Measurements from ENCODE around the gene GCDH. TPM values are rescaled to one million over a fixed set of nuclear protein-coding genes. Genes with fewer than 3 reads are reported as not detected.

The GCDH gene
- total RNA-seq, 1 donor from 2014 or later = 73.9 TPM

GRCh38 chr19:12938779-12939601 is 48.0 kb downstream of the GCDH start:
- Mint-ChIP-seq H3K4me3 (peak overlapping the region; percentile 99), H3K4me1 (peaks cover 60% of the 10 kb centered on the region), H3K27me3 (no peaks in the 10 kb centered on the region), H3K27ac (peak overlapping the region; percentile 95), H3K36me3 (ENCODE audit: low read depth) (peaks cover 57% of the 10 kb centered on the region), H3K9me3 (no peaks in the 10 kb centered on the region)
- DNase-seq = no peak
- TF ChIP-seq CTCF (IDR thresholded peaks at IDR 0.05) = no peak
- ChIA-PET CTCF (interaction anchor here (0.8 to 1.5 kb wide), 3 partner anchors 26 to 179 kb away, joined by 4 to 5 read pairs (median 4); no protein-coding TSS in a partner anchor), POLR2A (interaction anchor here (0.7 to 3.3 kb wide), 13 partner anchors 8 to 1903 kb away, joined by 3 to 37 read pairs (median 4); partner anchors contain the start of genes DNASE2, FBXW9 and GADD45GIP1)
- peak; percentile 3 for ATAC-seq (ENCODE audit: low read depth)
- intact Hi-C loops (cut with micrococcal nuclease) = loop anchor here (1.0 to 5.0 kb wide), 7 partner anchors 18 to 217 kb away; partner anchors contain the start of genes GADD45GIP1, GCDH, IER2 and STX10

- peak overlapping the region; percentile 95 for H3K27ac Mint-ChIP-seq
- no peaks in the 10 kb centered on the region for H3K27me3 Mint-ChIP-seq
- no peak for DNase-seq
- peak overlapping the region; percentile 99 for H3K4me3 Mint-ChIP-seq
- H3K9me3 Mint-ChIP-seq = no peaks in the 10 kb centered on the region
- ChIA-PET POLR2A (interaction anchor here (0.7 to 3.3 kb wide), 9 partner anchors 9 to 1904 kb away, joined by 3 to 37 read pairs (median 4); partner anchors contain the start of genes DNASE2 and GADD45GIP1), CTCF (interaction anchor here (0.8 kb wide), 1 partner anchor 26 kb away, joined by 4 read pairs; no protein-coding TSS in a partner anchor)
- no peak for TF ChIP-seq CTCF (IDR thresholded peaks at IDR 0.05)
- intact Hi-C loops (cut with micrococcal nuclease) = loop anchor here (2.0 to 5.0 kb wide), 4 partner anchors 17 to 218 kb away; partner anchors contain the start of genes GADD45GIP1, IER2, STX10 and TNPO2
- ATAC-seq (ENCODE audit: low read depth) = no peak
- peaks cover 67% of the 10 kb centered on the region for H3K4me1 Mint-ChIP-seq
- peaks cover 66% of the 10 kb centered on the region for H3K36me3 Mint-ChIP-seq (ENCODE audit: low read depth)
These were observed 49.0 kb downstream of the GCDH start for GRCh38 chr19:12939975-12940423.

GRCh38 chr19:12940897-12941296 is 49.9 kb downstream of the GCDH start:
- ChIA-PET CTCF (interaction anchor here (0.8 kb wide), 1 partner anchor 427 kb away, joined by 5 read pairs; no protein-coding TSS in a partner anchor), POLR2A (interaction anchor here (0.5 to 1.8 kb wide), 7 partner anchors 27 to 1141 kb away, joined by 3 to 10 read pairs (median 4); partner anchors contain the start of gene GCDH)
- intact Hi-C loops (cut with micrococcal nuclease) = no loop called here
- peak overlapping the region; percentile 50 for H3K27ac Mint-ChIP-seq
- H3K27me3 Mint-ChIP-seq = no peaks in the 10 kb centered on the region
- peaks cover 74% of the 10 kb centered on the region for H3K36me3 Mint-ChIP-seq (ENCODE audit: low read depth)
- TF ChIP-seq CTCF (IDR thresholded peaks at IDR 0.05) = no peak
- DNase-seq (no peak), ATAC-seq (ENCODE audit: low read depth) (no peak)
- H3K4me1 Mint-ChIP-seq = peaks cover 75% of the 10 kb centered on the region
- peak overlapping the region; percentile 99 for H3K4me3 Mint-ChIP-seq
- no peaks in the 10 kb centered on the region for H3K9me3 Mint-ChIP-seq

DNA sequence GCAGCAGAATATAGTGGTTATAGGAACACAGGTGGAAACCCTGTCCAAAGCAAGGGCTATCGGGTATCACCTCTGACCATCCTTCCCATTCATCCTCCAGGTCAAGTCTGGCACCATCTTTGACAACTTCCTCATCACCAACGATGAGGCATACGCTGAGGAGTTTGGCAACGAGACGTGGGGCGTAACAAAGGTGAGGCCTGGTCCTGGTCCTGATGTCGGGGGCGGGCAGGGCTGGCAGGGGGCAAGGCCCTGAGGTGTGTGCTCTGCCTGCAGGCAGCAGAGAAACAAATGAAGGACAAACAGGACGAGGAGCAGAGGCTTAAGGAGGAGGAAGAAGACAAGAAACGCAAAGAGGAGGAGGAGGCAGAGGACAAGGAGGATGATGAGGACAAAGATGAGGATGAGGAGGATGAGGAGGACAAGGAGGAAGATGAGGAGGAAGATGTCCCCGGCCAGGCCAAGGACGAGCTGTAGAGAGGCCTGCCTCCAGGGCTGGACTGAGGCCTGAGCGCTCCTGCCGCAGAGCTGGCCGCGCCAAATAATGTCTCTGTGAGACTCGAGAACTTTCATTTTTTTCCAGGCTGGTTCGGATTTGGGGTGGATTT is 52.6 kb downstream of the GCDH start:
- H3K9me3 Mint-ChIP-seq = no peaks in the 10 kb centered on the region
- H3K27ac Mint-ChIP-seq = peak overlapping the region; percentile 30
- no peak for DNase-seq
- intact Hi-C loops (cut with micrococcal nuclease) = no loop called here
- POLR2A ChIA-PET = interaction anchor here (0.6 to 3.7 kb wide), 8 partner anchors 10 to 212 kb away, joined by 3 to 24 read pairs (median 7); partner anchors contain the start of genes FARSA, GCDH and RNASEH2A
- peaks cover 90% of the 10 kb centered on the region for H3K36me3 Mint-ChIP-seq (ENCODE audit: low read depth)
- no peak for ATAC-seq (ENCODE audit: low read depth)
- peaks cover 75% of the 10 kb centered on the region for H3K4me1 Mint-ChIP-seq
- CTCF ChIA-PET = no interaction called here
- TF ChIP-seq CTCF (IDR thresholded peaks at IDR 0.05) = no peak
- no peak overlapping the region for H3K4me3 Mint-ChIP-seq
- no peaks in the 10 kb centered on the region for H3K27me3 Mint-ChIP-seq
